CD4-positive, alpha-beta T cell treated with Interleukin-15 for 1 hour (primary cell): ENCODE results near the gene CCDC124.
"Not testable (repeated sequence)": the region's sequence is repeated elsewhere in the genome, so short reads cannot be mapped to it uniquely, and the experiment has no call there.

ENCODE experiments used
- DNase-seq: peaks from one replicate; pipeline ENCODE4 v3.0.0-alpha.2; 2020

The CCDC124 gene

GRCh38 chr19:17957149-17957849 lies 24.5 kb downstream of the CCDC124 start:
- no peak for DNase-seq

- no peak for DNase-seq
Measured at GRCh38 chr19:17957885-17958284, 25.1 kb downstream of the CCDC124 start.

DNA sequence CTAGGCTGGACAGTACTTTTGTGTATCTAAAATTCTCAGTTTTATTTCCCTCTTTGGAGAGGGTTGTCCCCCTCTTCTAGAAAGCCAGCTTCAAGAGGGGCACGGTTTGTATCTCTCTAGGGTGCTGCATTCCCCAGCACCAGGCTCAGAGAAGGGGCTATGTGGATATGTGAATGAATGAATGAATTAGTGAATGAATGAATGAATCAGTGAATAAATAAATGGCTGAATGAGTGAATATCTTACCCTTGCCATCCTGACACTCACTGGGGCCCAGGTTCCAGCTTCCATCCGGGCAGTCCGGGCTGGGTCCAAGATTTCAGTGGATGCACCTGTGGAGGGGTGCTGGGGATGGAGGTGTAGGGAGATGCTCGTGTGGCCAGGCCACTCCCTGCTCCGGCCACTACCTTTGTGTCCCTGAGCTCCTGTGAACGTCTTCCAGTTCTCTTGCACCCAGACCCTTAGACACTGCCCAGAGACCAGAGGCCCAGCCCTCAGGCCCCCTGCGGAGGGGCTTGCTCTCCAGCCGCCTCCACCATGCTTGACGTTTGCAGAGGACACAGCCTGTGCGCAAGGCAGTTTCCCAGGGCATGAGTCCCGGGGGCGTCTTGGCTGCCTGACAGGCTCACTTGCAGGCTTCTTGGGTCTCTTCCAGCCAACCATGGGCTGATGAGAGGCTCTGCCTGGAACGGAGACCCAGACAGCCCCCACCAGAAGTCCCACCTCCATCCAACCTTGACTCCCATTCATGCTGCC lies 31.3 kb downstream of the CCDC124 start:
- no peak for DNase-seq

DNA sequence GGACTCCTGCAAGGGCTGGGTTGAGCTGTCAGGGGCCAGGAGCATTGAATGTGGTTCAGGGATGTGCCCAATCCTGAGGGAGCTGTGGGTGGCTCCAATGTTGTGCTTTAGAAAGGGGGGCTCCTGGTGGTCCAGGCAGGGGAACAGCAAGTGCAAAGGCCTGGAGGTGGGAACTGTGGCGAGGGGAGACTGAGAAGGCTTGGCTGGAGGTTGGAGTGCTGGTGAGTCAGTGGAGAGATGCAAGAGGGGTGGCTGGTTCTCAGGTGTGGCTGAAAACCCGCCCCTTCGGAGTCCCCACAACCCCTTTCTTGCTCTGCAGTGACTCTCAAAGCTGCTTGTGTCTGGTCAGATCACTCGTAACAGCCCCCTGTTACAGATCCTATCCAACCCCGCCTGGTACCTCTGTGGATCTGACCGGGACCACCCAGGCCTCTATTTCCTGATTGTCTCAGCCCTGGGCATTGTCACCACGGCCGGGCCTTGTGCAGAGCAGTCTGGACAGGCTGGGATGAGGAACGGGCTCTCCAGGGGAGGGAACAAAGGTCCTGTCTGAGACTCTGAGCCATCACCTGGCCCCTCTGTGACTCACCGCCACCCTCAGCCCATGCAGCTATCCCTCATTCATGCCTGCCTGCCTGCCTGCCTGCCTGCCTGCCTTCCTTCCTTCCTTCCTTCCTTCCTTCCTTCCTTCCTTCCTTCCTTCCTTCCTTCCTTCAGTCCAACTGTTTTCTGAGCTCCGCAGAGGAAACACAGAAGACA lies 32.7 kb downstream of the CCDC124 start:
- no peak for DNase-seq

DNA sequence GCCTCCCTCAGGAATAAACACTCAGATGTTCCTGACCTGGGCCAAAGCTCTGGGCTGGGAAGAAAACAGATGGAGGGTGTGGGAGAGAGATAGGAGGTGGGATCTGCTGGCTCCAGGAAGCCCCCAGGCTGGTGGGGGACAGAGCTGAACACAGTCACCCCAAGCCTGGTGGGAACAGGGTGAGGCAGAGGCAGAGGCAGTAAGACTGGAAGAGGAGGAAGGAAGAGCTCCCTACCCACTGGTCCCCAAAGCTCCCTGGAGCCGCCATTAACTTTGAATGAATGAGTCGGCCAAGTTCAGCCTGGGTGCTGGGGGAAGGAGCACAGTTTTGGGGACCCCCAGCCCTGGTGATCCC lies 33.3 kb downstream of the CCDC124 start:
- DNase-seq = no peak

GRCh38 chr19:17966550-17967256 lies 33.9 kb downstream of the CCDC124 start, which contains the start of gene KCNN1:
TSS of gene KCNN1 (plus strand) at chr19:17967107. CDS start at chr19:17973889, 6,782 bp downstream.
- no peak for DNase-seq

- DNase-seq = no peak
Measured at GRCh38 chr19:17967257-17968051, 34.6 kb downstream of the CCDC124 start.

DNA sequence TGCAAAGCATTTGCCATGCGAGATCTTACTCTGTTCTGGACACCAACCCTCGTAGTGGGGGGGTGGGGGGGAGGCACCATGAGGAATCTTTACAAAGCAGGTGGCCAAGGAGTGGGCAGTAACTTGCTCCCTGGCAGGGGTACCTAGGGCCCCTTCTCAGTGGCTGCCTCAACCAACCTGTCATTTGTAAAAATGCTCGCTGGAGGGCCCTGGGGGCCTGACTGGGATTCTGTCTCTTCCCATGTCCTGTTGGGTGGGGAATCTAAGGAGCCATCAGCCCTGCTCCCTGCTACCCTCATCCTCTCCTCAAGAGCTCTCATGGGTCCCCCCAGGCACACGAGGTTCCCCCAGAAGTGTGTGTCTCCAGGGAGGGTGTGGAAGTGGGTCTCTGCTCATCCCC lies 35.5 kb downstream of the CCDC124 start:
- no peak for DNase-seq

DNA sequence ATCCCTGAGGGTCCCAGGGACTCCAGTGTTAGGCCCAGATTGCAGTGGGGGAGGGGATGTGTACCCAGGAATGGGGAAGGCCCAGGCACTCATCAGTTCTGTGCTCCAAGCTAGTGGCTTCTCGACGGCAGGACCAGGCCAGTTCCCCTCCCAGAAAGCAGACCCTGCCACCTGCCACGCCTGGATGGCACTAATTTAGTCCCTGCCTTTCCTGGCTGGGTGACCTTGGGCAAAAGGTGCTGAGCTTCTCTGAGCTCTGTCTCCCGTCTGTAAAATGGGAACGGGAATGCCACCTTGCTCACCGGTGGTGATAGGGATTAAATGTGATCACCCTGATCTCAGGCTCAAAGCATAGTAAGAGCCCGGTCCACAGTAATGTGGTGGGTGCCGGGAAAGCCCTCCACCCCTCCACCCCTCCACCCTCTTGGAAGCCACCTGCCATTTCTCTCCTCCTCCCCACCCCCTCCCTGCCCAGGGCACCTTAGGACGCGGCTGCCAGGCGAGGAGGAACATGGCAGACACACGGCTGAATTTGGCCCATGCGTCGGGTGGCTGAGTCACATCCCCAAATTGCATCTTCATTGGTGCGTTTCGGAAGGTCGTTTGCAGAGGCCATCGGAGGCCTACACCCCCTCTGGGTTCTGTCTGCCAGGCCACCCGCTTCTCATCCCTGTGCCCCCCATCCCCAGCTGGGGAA lies 36.4 kb downstream of the CCDC124 start:
- no peak for DNase-seq

DNA sequence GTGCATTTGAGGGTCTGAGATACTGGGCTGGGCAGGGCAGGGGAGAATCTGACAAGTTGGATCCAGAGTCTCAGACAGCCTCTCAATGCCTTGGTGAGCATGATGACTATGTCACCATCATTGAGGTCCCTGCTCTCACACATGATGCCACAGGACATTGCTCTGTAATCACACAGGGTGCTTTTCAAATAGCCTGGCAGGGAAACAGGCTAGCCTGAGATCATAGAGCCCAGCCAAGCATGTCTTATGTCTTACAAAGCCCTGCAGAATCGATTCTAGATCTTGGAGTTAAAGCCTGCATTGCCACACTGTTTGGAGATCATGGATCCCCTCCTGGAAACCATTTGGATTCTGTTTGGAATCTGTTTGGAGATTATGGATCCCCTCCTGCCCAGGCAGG lies 39.4 kb downstream of the CCDC124 start:
- DNase-seq = no peak

DNA sequence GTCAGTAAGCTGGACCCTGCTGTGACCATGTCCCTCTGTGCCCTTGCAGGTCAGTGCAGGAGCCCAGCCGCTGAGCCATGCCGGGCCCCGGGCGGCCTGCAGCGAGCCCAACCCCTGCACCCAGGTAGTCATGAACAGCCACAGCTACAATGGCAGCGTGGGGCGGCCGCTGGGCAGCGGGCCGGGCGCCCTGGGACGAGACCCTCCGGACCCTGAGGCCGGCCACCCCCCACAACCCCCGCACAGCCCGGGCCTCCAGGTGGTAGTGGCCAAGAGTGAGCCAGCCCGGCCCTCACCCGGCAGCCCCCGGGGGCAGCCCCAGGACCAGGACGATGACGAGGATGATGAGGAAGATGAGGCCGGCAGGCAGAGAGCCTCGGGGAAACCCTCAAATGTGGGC lies 40.9 kb downstream of the CCDC124 start:
- no peak for DNase-seq

GRCh38 chr19:17974551-17974950 lies 41.7 kb downstream of the CCDC124 start:
- DNase-seq = no peak

GRCh38 chr19:17975032-17975431 lies 42.2 kb downstream of the CCDC124 start:
- no peak for DNase-seq

DNA sequence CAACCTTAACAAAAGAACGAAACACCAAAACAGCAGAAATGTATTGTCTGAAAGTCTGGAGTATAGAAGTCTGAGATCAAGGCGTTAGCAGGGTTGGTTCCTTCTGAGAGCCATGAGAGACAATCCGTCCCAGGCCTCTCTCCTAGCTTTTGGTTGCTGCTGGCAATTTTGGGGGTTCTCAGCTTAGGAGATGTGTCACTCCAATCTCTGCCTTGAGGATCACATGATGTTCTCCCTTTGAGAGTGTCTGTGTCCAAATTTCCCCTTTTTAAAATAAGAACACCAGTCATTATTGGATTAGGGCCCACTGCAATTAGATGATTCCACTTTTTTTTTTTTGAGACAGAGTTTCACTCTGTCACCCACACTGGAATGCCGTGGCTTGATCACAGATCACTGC lies 44.2 kb downstream of the CCDC124 start:
- no peak for DNase-seq

DNA sequence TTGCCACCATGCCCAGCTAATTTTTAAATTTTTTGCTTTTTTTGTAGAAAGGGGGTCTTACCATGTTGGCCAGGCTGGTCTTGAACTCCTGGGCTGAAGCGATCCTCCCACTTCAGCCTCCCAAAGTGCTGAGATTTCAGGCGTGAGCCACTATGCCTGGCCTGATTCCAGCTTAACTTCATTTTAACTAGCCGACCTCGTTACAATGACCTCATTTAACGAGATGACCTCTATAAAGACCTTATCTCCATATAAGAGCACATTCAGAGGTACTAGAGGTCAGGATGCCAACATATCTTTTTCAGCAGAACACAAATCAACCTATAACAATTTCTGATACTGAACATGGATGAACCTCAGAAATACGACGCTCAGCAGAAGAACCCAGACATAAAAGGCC lies 44.7 kb downstream of the CCDC124 start:
- no peak for DNase-seq

DNA sequence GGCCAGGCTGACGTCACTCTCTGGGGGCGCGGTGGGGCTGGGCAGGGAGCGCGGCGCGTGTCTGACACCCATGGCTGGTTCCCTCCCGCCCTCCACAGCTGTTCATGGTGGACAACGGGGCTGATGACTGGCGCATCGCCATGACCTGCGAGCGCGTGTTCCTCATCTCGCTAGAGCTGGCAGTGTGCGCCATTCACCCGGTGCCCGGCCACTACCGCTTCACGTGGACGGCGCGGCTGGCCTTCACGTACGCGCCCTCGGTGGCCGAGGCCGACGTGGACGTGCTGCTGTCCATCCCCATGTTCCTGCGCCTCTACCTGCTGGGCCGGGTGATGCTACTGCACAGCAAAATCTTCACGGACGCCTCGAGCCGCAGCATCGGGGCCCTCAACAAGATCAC lies 48.8 kb downstream of the CCDC124 start:
- DNase-seq = no peak

GRCh38 chr19:17982430-17982829 lies 49.6 kb downstream of the CCDC124 start:
- no peak for DNase-seq

- no peak for DNase-seq
Measured at GRCh38 chr19:17985037-17985818, 52.4 kb downstream of the CCDC124 start.

DNA sequence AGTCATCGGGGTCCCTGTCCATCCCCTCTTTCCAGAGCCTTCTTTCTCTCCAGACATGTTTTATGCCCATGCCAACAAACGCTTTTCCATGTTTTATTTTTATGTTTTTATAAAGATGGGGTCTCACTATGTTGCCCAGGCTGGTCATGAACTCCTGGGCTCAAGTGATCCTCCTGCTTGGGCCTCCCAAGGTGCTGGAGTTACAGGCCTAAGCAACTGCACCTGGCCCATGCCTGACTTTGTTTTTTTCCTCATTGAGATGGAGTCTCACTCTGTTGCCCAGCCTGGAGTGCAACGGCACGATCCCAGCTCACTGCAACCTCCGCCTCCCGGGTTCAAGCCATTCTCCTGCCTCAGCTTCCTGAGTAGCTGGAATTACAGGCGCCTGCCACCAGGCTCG lies 53.8 kb downstream of the CCDC124 start:
- DNase-seq = not testable (repeated sequence)

DNA sequence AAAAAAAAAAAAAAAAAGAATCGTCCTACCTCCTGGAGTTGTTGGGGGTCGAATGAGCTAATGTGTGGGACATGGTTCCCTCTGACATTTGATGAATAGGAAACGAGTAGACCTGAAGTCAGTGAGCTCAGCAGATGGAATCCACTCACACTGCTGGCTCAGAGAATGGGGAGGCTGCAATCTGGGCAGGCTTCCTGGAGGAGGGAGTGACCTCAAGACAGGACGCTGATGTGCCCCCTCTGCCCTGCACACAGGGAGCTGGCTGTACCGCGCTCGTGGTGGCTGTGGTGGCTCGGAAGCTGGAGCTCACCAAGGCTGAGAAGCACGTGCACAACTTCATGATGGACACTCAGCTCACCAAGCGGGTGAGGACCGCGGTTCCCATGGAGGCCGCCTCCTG lies 55.3 kb downstream of the CCDC124 start:
- DNase-seq = no peak
